Putamen (tissue), 1 donor: ENCODE data around the gene ANKRD65.
"Not testable (repeated sequence)": the region's sequence is repeated elsewhere in the genome, so short reads cannot be mapped to it uniquely, and the experiment has no call there.

ENCODE experiments used
- DNase-seq: peaks from one replicate; pipeline ENCODE4 v3.0.0-alpha.2; 2016; ENCODE audit warnings: low spot score

The ANKRD65 gene

DNA sequence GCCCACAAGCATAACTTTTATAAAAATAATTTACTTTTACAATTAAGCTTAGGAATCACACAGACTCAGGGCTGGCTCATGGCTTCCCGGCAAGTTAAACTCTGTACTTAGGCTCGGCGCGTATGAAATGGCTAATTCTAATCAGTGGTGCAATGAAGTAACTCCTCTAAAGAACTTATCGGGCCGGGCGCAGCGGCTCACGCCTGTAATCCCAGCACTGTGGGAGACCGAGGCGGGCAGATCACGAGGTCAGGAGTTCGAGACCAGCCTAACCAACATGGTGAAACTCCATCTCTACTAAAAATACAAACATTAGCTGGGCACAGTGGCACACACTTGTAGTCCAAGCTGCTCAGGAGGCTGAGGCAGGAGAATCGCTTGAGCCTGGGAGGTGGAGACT, 51.0 kb downstream of the ANKRD65 start:
- DNase-seq: not testable (repeated sequence)
